ENCODE data around the gene TMEM38A. TPM values are rescaled to one million over a fixed set of nuclear protein-coding genes. Genes with fewer than 3 reads are reported as not detected.

TMEM38A gene
- total and polyA plus RNA-seq, 9 of the 15 experiments (the other 6 are each of a cell fraction or from before 2014, with no cell fraction given): 0.35 to 2.1 (median 1.2) TPM

- TF ChIP-seq HNRNPH1 (optimal IDR thresholded peaks at IDR 0.05; ENCODE audit: low read depth, low read length) (no peak), MTA3 (IDR thresholded peaks at IDR 0.05; ENCODE audit: borderline replicate concordance) (peak; percentile 84; the same call in 1 of the 2 replicates), ZBTB34 (CRISPR knock-in tag; IDR thresholded peaks at IDR 0.05) (no peak), SETDB1 (IDR thresholded peaks at IDR 0.05; ENCODE audit: low read length) (no peak), CC2D1A (IDR thresholded peaks at IDR 0.05) (0 out of 2 replicates have a peak, but pooled peaks have one; percentile 23), ARID1B (IDR thresholded peaks at IDR 0.05) (no peak), NFE2L1 (tag; IDR thresholded peaks at IDR 0.05; ENCODE audit: borderline replicate concordance, low read depth) (no peak), ZNF57 (CRISPR knock-in tag; IDR thresholded peaks at IDR 0.05) (no peak), JUND (IDR thresholded peaks at IDR 0.05; ENCODE audit: borderline replicate concordance, low read depth, low read length) (peak; percentile 46), JUND (tag; IDR thresholded peaks at IDR 0.05; ENCODE audit: borderline replicate concordance, low read depth, low read length) (no peak; the same call in 2 of the 3 replicates), ETV5 (CRISPR knock-in tag; IDR thresholded peaks at IDR 0.05; ENCODE audit: low read depth) (no peak), SMARCA4 (IDR thresholded peaks at IDR 0.05) (no peak), ZNF507 (tag; conservative IDR thresholded peaks at IDR 0.05) (no peak), TCF7L2 (IDR thresholded peaks at IDR 0.05; ENCODE audit: low read depth, low read length) (no peak), BDP1 (IDR thresholded peaks at IDR 0.05; ENCODE audit: insufficient read depth, insufficient read length) (no peak), MBD1 (CRISPR knock-in tag; IDR thresholded peaks at IDR 0.05) (no peak), KDM2B (CRISPR knock-in tag; IDR thresholded peaks at IDR 0.05) (0 out of 2 replicates have a peak, but pooled peaks have one; percentile 22), CTCFL (IDR thresholded peaks at IDR 0.05; ENCODE audit: borderline replicate concordance, insufficient read depth, low read depth, low read length, poor library complexity, severe bottlenecking) (peak; percentile 83), NR0B1 (IDR thresholded peaks at IDR 0.05; ENCODE audit: partially characterized antibody) (no peak)
These were observed 869 bp upstream of the TMEM38A start, which contains the start of gene SMIM7 (continued) for GRCh38 chr19:16659832-16660708.
